COR-L47 (cell line): ENCODE results near the gene DTX1.

ENCODE experiments used
- DNase-seq: peaks from one replicate; lab custom pipeline; 2025; lab: John Stamatoyannopoulos, UW

DTX1 gene

DNA sequence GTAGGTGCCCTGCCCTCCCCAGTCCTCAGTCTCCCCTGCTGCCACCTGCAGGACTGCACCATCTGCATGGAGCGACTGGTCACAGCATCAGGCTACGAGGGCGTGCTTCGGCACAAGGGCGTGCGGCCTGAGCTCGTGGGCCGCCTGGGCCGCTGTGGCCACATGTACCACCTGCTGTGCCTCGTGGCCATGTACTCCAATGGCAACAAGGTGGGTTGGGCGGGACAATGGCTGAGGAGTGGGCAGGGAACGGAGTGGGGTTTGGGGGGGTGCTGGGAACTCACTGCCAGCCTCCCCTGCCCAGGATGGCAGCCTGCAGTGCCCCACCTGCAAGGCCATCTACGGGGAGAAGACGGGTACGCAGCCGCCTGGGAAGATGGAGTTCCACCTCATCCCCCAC is 38.2 kb downstream of the DTX1 start:
- DNase-seq = no peak

DNA sequence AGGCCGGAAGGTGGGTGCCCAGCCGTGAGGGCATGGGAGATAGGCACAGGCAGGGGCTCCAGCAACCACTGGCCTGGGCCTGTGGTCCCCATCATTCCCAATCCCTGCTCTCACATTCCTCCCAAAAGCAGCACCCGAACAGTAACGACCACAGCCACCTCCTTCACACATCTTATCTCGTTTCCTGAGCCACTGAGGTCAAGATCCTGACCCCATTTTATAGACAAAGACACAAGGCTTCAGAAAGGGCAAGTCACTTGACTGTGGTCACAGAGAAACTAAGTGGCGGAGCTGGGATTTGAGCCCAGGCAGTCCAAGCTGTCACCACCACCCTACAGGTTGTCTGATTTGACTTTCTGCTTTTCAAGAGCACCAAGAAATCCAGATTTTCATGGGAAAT is 38.9 kb downstream of the DTX1 start:
- DNase-seq = no peak

DNA sequence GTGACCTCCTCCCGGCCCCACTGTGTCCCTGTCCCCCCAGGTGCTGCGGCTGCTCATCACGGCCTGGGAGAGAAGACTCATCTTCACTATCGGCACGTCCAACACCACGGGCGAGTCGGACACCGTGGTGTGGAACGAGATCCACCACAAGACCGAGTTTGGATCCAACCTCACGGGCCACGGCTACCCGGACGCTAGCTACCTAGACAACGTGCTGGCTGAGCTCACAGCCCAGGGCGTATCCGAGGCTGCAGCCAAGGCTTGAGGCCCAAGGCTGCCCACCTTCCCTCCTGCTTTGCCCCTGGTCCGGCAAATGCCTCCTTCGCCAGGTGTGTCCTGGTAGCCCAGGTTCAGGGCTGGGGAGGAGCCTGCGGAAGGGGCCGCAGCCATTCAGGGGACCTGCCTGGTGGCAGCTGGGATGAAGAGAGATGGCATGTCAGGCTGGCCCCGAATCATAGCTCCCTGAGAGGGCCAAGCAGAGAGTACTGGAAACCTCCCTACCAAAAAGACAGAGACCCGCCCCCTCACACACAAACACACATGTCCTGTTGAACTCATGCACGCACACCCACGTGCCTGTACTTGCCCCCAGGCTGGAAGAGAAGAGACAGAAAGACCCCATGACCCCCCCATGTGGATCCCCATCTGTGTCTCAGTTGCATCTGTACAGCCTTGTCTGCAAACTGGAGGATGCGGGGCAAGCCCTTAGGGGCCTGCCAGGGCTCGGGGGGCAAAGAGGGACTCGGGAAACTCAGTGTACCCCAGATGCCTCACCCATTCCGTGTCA is 40.3 kb downstream of the DTX1 start:
- no peak for DNase-seq

DNA sequence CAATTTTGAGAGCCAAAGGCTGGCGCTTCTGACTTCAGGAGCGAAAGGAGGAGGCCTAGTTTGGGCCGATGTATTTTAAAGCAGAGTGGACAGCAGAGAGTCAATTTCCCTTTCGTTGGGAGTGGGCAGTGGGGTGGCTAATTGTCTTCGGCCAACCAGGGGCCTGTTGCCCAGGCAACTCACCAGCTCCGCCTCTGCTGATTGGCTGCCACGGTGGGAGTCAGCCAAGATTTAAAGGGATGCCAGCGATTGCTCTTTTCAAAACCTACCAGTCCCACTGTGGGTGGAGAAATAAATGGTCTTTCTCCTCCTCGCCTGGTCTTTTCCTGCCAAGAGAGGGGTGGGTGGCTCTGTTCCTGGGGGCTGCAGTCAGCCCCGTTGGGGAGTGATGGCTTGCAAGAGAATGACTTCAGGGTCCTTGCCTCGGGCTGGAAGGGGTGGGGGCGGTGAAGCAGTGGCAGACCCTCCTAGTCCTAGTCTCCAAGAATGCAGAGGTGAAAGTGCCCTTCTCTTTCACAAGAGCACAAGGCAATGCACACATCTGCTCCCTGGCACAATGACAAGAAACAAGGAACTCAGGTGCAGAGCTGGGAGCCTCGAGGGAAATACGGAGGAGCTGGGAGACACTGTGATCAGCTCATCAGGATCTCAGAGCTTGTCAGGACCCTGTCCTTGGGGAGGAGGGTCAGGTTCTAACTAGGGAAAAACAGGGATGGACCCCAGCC is 41.3 kb downstream of the DTX1 start:
- DNase-seq = peak; percentile 52

DNA sequence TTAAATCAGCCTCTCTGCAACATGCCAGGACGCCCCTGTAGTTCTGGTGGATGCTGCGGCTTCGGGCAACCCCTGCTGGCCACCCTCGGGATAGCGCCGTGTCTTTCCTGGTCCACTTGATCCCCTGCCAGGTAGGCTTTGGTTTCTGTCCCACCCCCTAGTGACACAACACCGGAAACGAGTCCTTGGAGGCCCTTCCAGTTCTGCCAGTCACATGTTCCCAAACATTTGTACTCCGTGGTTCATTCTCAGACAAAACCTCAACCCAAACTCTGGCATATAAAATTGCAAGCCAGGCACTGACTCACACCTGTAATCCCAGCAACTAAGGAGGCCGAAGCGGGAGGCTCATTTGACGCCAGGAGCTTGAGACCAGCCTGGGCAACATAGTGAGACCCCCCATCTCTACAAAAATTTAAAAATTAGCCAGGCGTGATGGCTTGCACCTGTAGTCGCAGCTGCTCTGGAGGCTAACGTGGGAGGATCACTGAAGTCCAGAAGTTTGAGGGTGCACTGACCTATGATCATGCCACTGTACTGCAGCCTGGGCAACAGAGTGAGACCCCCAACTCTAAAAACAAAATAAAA is 42.0 kb downstream of the DTX1 start:
- DNase-seq = peak; percentile 92

DNA sequence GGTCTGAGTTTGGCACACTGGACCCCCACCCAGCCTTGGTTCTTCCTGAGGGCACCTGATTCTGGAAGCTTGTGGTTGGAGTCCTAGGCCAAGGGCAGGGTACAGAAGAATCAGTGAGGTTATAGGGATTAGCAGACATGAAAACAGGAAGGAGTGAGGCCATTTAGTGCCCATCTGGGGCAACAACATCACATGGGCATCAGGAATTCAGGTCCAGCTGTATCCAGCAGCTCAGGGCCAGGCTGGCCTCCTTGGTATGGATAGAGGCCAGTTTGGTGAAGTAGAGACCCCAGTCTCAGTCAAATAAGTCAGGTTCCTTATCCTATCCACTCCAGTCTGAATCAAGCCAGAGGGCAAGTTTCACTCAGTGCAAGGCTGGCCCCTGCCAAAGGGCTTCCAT is 42.8 kb downstream of the DTX1 start:
- no peak for DNase-seq

DNA sequence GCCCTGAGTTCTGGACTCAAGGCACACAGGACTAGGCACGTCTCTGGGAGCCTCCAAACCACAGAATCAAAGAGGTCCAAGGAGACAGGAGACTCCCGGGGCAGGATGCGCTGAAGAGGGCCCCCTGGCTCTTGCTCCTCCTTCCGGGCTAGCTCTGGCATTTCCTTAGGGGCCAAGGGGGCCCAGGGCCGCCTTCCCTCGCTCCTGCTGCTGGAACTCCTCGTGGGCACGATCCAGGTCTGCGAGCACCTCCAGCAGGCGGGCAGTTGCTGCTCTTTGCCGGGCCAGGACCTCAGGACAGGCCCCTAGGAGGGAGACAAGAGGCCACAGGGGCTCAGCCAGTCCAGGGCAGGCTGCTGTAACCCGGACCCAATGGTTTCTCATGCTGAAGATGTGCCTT is 43.2 kb downstream of the DTX1 start:
- no peak for DNase-seq

DNA sequence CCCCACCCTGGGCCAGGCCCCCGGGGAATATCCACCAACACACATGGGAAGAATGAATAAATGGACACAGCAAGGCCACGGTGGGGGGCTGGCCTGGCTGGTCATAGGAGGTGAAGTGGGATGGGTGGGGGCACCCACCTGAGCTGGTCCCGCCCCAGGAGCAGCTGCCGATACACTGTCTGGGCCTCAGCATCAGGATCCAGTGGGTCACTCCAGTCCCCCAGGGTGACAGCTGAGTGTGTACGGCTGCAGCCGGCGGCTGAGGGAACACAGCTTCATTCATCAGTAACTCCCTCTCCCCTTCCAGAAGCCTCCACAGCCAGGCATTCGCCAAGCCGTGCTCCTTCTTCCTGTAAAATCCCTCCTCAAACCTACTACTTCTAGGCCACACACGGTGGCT is 45.2 kb downstream of the DTX1 start:
- no peak for DNase-seq

DNA sequence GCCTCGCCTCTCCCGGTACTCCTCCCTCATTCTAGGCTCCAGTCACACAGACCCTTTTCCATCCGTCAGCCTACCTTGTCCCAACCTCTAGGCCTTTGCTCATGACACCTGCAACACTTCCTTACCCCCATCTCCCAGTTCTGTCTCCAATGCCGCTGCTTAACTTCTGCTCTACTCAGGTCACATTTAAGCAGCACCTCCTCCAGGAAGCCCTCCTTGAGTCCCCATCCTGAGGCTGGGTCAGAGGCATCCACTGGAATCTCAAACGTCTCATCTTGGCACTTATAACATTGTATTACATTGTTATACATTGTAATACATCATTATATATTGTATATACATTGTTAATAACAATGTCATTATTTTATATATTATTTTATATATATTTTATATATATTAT is 46.3 kb downstream of the DTX1 start:
- DNase-seq = no peak

DNA sequence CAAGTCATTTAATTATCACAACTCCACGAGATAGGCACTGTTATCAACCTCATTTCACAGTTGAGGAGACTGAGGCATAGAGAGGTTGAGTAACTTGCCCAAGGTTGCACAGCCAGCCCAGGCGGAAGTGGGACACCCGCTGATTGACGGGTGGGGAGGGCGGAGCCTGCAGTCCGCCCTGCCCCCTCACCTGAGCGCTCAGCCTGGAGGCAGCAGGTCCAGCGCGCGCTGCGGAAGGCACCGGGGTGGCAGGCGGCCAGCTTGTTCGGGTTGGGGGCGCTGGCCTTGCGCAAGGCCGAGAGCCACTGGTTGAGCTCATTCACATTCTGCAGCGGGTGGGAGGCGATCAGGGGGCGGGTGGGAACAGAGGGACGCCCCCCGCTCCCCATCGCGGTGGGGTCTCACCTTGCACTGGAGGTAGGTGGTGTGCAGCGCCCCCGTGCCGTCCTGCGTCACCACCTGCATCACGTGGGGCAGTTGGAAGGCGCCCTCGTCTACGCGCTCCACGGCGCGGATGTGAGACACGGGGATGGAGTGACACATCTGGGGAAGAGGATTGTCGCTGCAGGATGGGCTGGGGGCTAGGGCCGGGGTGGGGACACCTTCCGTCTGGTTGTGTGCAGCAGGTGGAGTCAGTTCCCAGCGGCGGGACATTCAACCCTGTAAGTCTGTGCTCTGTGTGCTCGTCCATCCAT is 47.4 kb downstream of the DTX1 start:
- DNase-seq = peak; percentile 51

DNA sequence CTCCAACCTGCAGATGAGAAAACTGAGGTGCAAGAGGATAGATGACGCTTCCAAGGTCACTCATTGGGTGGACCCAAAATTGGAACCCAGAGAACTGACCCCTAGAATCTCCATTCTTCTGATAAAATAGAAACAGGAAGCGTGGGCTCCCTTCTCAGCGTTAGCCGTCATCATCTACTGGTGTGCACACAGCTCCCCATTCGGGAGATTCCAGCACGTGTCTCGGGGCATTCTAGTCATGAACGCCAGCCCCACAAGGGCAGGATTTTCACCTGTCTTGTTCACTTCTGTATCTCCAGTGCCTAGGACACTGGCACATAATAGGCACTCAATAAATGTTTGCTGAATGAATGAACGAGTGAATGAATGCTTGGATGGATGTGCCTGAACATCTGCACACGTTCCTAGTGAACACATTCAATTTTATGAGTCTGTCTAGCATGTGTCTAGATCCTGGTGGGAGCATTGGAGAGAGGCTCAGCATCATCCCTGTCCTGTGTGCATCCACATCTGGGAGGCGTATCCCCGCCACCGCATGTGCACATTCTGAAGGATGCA is 48.5 kb downstream of the DTX1 start:
- no peak for DNase-seq

DNA sequence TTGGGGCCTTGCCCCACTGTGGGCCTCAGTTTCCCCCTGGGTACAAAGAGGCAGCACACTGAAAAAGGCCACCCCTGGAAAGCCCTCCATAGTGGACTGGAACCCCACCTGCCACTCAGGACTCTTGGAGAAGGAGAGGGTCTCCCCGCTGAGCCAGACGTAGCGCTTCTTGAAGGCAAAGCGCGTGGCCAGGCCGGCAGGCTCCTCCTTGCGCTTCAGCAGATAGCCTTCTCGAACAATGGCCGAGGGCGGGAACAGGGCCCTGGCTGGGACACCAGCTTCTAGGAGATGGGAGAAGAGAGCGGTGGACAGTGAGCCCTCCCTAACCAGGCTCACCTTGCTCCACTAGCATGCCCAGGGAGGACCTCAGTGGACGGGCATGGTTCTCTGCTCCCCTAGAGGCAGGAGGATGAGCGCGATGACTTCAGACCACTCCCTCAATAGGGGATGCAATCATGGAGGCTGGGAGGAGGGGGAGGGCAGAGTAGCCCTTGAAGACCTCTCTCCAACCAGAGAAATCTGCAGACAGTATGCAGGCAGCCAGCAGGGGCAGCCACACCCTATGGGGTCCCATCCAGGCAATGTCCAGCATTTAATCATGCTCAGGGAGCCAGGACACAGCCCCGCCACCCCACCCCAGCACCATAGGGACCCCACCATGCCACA is 49.2 kb downstream of the DTX1 start:
- DNase-seq = no peak

DNA sequence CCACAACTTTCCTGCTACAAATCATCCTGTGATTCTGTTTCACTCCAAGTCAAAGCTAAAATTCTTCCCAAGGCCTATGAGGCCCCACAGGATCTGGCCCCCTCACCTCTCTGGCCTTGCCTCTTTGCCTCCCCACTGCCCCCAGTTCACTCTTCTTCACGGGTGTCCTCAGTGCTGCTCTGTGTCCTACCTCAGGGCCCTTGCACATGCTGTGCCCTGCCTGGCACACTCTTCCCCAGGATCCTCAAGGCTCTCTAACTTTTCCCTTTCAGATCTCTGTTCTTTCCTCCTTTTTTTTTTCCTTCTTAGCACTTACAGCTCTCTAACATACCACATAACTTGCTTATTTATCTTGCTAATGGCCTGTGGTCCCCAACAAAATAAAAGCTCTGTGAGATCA is 49.8 kb downstream of the DTX1 start:
- DNase-seq = no peak

DNA sequence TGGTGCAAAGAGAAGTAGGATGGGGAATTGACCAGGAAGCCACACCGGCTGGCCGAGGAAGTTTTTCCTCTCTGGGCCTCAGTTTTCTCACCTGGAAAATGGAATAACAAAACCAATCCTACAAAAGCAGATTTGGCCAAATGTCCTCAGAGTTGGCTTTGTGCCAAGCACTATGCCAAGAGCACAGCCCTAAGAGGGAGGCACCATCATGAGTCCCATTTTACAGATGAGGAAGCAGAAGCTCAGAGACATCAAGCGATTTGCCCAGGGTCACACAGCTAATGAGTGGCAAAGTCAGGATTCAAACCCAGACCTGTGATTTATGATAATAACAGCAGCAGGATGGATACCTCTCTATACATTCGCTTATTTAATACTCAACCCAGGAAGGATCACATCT is 51.8 kb downstream of the DTX1 start:
- no peak for DNase-seq

DNA sequence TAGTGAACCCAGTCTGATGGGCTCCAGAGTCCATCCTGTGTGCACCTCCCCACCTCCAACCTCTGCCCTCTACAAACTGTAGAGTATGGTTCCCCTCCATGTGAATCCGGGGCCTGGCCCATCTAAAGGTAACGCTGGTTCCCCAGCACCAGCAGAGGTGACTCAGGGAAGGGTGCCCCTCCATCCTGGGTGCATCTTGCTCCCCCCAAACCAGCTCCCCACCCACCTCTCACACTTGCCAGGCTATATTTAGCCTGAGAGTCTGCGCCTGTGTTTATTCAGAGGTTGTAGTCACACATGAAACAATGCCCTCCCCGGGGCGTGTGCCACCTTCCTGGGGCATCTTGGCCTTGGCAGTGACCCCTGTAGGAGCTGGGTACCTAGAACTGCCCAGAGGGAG is 52.8 kb downstream of the DTX1 start:
- DNase-seq = no peak

DNA sequence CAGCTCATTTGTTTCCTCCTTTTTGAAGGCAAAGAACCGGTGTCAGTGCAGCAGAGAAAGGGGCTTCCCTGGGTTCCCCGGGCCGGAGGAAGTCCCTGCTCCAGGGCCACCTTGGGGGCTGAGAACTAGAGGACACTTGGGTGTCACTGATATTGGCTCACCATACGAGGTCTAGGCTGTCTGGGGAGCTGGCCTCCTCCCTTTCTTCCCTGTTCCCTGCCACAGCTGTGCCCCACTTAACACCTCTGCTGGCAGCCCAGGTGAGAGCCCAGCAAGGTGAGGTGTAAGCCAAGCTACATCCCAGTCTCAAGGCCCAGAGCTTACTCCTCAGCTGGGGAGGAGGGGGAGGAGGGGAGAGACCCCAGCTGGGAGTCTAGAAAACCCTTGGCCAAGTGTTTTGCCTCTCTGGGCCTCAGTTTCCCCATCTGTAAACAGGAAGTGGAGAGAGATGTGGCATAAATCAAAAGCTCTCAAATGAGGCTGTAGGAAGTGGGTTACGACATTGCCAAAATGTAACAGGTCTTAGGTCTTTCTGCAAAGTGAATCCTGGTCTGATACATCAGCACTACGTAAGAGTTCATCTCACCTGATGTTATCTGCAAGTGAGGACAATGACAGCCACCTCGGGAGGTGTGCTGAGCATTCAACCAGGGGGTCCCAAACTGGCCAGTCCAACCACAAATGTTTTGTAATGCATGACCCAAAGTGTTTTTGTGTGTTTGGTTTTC is 53.5 kb downstream of the DTX1 start:
- no peak for DNase-seq

DNA sequence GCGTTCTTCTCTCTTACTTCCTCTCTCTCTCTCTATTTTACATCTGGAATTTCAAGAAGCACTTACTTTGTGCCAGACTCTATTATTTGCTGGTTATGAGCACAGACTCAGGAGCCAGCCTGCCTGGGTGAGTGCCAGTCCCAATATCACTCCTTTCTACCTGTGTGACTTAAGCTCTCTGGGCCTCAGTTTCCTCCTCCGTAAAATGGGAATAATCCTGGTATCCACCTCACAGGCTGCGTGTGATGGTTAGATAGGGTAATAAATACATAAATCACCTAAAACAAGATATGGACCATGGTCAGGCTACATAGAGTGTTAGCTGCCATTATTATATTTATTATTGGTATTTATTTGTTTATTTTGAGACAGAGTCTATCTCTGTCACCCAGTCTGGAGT is 54.7 kb downstream of the DTX1 start:
- no peak for DNase-seq

DNA sequence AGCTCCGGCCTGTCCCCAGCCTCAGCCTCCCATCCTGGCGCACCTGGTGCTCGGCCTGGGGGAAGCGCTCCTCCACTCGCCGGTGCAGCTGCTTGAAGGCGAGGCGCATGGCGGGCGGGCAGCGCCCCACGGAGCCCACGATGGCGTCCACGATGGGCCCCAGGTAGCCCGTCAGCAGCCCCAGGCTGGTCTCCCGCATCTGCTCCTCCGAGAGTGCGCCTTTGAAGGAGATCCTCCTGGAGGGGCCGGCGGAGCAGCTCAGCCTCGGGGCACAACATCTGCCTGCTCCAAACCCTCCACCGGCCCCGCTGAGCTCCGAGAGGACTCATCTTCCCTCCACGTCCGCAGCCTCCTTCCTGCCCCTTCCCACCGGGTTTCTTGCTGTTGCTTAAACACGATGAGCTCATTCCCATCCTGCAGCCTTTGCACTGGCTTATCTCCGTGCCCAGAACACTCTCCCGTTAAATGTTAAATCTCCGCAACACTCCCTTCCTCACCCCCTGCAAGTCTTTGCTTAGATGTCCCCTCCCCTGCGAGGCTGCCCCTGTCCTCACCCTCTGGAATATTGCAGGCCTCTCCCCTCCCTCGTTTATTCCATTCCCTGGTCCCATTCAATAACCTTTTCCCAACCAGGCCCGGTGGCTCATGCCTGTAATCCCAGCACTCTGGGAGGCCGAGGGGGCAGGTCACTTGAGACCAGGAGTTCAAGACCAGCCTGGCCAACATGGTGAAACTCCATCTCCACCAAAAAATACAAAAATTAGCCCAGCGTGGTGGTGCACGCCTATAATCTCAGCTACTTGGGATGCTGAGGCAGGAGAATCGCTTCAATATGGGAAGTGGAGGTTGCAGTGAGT is 55.7 kb downstream of the DTX1 start:
- DNase-seq = no peak

DNA sequence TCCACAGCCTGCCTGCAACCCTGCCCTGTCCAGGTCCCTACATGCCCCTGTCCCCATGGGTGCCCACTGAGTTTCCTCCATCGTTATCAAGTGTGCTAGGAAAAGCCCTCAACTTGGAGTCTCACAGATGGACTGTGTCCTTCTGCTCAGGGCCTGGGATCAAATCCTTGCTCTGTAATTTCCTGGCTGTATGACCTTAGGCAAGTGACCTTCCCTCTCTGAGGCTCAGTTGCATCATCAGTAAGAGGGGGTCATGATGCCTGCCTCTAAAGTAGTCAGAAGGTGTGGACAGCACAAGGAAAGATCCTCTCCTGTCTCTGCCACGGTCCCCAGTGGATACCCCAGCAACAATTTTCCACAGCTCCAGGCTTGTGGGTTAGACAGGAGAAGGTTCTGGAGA is 56.9 kb downstream of the DTX1 start:
- no peak for DNase-seq

DNA sequence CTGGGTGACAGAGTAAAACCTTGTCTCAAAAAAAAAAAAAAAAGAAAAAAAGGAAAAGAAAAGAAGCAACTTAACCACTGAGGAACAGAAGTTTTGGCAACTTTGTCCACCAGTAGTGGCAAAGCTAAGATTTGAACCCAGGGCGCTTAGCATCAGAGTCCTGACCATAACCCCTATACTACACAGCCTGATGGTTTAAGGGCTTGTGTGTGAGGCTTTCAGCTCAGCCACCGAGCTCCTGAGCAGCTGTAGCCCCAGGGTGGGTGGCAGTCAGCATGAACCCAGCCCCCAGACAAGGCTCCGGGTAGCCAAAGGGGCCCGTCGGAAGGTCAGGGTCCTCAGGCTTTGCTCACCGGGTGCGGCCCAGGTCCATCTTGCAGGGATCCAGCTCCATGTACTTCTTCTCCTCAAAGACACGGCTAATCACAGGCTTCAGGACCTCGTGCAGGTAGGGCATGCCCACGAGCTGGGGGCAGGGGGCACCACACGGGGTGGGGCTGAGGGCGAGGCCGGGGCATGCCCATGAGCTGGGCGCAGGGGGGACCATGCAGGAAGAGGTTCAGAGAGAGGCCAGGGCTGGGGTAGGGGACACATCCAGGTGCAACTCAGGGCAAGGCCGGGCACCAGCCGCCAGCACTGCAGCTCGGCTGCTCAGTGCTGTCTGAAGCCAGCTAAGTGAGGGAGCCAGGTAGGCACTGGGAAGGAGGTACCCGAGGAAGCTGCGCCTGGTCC is 58.1 kb downstream of the DTX1 start:
- no peak for DNase-seq
